PC-9 (cell line): ENCODE data around the gene ATG2B.

Experiments used
- EZH2 ChIP-seq: fragments of 200-600 bp; sonication (generic); IDR thresholded peaks from 2 replicates; pipeline ENCODE4 v1.8.0; 2017; ENCODE audit warnings: antibody characterized with exemption, low read depth
- TF ChIP-seq, protein P1 (sequence below): fragments of 200-600 bp; sonication (generic); conservative IDR thresholded peaks from 2 replicates; pipeline ENCODE4 v1.6.1; 2017; ENCODE audit warnings: mixed run types, antibody characterized with exemption, mild to moderate bottlenecking, moderate library complexity

DNA sequence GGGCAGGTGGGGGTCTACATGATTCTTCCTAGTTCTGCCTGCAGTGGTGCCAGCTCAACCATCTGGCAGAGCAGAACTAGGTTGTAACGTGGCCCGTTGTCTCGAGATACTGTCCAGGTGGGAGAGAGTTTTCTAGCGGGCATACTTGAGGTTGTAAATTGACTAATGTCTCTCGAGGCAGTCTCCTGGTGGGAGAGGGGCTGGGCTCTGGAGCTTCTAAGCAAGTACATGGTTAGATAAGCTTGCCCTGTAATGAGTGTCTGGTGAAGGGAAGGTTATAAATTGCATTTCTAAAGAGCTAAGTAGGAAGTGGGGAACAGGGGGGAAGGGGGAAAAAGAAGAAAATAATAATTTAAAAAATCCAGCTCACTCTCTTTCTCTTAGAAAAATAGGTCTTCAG is 89.0 kb downstream of the ATG2B start:
- TF ChIP-seq, protein P1, sequence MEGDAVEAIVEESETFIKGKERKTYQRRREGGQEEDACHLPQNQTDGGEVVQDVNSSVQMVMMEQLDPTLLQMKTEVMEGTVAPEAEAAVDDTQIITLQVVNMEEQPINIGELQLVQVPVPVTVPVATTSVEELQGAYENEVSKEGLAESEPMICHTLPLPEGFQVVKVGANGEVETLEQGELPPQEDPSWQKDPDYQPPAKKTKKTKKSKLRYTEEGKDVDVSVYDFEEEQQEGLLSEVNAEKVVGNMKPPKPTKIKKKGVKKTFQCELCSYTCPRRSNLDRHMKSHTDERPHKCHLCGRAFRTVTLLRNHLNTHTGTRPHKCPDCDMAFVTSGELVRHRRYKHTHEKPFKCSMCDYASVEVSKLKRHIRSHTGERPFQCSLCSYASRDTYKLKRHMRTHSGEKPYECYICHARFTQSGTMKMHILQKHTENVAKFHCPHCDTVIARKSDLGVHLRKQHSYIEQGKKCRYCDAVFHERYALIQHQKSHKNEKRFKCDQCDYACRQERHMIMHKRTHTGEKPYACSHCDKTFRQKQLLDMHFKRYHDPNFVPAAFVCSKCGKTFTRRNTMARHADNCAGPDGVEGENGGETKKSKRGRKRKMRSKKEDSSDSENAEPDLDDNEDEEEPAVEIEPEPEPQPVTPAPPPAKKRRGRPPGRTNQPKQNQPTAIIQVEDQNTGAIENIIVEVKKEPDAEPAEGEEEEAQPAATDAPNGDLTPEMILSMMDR = no peak
- no peak for TF ChIP-seq EZH2
